GM21723 (cell line): ENCODE measurements around the gene ANKS3.
"Not testable (repeated sequence)": the region's sequence is repeated elsewhere in the genome, so short reads cannot be mapped to it uniquely, and the experiment has no call there.

ENCODE experiments used
- ATAC-seq: cut with Tn5 transposase; IDR thresholded peaks from one replicate; pipeline ENCODE4 v1.9.1; 2021; ENCODE audit warnings: mild to moderate bottlenecking, moderate library complexity; ENCODE audit not compliant: unreplicated experiment

The ANKS3 gene

DNA sequence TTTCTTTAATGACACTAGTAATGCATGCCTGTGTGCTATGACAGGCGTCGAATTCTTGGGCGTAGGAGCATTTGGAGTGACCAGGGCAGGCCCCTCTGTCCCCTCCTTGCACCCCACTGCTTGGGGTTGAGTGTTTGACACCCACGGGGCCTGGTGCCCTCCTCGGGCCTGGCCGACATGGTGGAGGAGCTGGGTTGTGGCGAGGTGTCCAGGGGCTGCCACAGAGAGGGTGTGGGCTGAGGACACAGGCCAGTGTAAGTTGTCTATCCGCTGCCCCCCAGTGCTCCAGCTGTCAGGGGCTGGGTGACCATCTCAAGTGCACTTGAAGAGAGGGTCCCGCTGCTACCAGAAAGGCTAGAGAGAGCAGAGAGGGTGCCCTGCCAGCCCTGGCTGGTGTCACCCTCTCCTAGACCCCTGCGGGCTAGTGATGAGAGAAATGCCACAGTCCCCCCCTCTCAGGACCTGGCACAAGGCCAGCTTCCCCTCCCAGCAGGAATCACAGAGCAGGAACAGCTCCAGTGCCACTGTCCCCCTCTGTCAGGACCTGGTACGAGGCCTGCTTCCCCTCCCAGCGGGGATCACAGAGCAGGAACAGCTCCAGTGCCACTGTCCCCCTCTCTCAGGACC, 79.0 kb downstream of the ANKS3 start:
- ATAC-seq = no peak

DNA sequence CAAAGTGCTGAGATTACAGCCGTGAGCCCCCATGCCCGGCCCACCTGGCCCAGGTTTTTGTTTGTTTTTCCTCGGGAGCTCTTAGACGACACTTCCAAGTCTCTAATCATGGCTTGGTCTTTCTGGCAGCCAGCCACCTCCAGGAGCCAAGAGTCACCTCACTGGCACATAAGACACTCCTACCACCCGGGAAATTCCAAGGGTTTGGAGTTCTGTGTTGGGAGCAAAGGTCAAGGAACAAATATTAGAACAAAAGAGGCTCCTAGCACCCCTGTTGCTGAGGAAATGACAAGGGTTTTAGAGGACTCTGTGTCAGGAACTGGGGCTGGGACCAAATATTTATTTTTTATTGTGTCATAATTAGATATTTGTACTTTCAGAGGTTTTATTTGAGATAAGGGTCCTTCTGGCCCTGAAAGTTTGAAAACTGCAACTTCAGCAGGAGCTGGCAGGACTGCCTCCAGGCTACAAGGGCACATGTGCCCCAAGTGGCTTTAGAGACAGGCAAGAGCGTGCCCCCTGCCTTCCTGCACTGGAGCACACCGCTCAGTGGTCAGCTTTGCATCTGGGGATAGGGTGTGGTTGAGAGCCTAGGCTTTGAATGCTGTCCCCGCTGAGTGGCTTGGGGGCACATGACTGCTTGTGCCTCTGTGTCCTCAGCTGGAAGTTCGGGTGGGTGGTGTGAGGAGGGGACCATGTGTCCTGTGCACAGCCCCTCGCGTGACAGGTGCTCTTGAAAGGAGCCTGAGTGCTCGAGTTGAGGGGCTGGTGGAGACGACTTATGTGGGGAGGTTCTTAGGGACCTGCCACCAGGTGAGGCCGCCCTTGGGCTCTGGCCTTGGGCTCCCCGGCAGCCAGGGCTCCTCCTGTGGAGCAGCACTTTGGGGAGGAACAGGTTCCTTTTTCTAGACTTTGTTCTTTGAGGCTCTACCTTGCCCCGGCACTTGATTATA, 79.8 kb downstream of the ANKS3 start:
- ATAC-seq = no peak

DNA sequence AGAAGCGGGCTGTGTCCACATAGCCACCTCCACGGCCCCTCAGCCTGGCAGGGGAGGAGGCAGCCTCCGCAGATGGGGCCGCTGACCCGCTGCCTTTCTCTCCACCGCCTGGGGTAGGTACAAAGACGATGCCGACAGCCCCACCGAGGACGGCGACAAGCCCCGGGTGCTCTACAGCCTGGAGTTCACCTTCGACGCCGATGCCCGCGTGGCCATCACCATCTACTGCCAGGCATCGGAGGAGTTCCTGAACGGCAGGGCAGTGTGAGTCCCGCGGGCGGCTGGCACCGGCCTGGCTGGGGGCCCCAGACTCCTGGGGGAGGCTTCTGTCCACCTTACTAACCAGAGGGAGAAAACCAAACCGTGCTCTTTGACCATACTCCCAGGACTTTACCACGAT, 81.5 kb downstream of the ANKS3 start:
- no peak for ATAC-seq

DNA sequence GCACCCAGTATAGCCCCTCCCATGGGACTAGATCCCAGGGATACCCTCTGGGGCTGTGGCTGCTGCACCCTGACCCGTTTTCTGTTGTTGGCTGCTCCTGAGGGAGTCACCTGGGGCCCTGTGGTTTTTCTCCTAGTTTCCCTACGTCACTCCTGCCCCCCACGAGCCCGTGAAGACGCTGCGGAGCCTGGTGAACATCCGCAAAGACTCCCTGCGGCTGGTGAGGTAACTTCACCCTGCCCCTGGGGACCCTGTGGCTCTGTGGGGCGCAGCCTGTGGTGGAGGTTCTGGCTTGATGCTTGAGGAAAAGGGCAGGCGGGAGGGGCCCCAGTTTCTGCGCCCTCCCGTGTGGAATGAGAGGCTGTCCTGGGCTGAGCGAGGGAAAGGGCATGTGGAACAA, 82.2 kb downstream of the ANKS3 start:
- no peak for ATAC-seq

DNA sequence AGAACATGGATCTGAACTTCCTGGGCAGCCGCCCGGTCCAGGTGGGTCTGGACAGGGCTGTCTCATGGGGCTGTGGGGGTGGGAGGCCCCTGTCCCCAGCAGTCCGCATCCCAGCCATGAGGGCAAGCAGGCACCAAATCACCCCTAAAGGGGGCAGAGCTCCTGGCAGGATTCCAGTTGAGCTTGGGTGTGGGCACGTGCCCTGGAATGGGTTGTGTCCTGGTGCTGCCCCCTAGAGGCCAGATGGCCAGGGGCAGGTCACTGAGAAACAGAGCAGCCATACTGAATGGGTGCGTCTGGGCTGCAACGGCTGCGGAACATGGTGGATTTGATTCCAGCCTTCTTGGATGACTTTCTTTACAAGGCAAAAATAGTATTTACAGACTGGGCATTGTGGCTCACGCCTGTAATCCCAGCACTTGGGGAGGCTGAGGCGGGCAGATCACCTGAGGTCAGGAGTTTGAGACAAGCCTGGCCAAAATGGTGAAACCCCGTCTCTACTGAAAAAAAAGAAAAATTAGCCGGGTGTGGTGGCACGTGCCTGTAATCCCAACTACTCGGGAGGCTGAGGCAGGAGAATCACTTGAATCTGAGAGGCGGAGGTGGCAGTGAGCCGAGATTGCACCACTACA, 83.5 kb downstream of the ANKS3 start:
- ATAC-seq = not testable (repeated sequence)

DNA sequence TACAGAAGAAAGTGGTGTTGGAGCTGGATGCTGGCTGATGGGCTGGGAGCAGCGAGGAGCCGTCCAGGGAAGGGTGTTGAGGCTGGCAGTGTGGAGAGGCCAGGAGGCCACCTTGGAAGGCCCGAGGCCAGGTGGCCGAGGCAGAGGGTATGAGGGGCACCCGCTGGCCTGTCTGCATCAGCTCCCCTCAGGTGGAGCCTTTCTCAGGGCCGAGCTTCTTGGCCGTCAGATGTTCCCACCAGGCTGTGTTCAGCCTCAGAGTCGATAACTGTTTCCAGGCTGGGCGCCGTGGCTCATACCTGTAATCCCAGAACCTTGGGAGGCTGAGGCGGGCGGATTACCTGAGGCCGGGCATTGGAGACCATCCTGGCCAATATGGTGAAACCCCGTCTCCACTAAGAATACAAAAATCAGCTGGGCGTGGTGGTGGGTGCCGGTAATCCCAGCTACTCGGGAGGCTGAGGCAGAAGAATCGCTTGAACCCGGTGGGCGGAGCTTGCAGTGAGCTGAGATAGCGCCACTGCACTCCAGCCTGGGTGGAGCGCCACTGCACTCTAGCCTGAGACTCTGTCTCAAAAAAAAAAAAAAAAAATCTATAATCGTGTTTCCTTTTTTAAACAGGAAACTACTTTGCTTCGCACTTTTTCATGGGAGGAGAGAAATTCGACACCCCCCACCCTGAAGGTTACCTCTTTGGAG, 84.2 kb downstream of the ANKS3 start:
- ATAC-seq = no peak

DNA sequence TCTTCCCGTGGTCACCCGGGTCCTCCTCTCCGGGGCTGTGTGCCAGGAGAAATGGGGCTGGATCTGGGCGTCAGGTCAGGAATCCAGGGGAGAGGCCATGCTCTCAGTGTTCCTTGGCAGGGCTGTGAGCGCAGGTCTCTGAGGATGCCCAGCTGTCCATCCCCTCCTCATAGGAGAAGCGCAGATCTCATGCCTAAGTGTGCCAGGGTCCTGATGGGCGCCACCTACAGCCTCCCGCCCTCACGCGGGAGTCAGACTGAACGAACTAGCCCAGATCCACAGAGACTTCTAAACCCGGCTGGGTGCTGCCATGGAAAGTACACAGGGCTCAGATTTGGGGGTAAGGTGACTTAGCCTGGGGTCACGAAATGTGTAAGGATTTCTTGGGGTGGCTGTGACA, 85.2 kb downstream of the ANKS3 start:
- ATAC-seq = no peak

DNA sequence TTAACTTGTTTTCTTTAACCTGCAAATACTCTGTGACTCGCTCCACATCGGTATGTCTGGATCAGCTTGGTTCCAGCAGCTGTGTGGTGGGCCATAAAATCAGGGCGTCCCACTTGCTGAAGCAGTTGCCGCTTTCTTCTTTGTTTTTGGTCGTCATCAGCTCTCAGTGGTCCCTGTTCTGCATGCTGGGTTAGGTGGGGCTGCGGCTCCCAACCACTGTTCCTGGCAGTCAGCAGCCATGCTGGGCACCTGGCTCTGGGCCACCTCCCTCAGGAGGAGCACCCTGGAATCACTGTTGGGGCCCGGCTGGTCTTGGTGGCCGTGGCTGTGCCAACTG, 86.5 kb downstream of the ANKS3 start:
- no peak for ATAC-seq

DNA sequence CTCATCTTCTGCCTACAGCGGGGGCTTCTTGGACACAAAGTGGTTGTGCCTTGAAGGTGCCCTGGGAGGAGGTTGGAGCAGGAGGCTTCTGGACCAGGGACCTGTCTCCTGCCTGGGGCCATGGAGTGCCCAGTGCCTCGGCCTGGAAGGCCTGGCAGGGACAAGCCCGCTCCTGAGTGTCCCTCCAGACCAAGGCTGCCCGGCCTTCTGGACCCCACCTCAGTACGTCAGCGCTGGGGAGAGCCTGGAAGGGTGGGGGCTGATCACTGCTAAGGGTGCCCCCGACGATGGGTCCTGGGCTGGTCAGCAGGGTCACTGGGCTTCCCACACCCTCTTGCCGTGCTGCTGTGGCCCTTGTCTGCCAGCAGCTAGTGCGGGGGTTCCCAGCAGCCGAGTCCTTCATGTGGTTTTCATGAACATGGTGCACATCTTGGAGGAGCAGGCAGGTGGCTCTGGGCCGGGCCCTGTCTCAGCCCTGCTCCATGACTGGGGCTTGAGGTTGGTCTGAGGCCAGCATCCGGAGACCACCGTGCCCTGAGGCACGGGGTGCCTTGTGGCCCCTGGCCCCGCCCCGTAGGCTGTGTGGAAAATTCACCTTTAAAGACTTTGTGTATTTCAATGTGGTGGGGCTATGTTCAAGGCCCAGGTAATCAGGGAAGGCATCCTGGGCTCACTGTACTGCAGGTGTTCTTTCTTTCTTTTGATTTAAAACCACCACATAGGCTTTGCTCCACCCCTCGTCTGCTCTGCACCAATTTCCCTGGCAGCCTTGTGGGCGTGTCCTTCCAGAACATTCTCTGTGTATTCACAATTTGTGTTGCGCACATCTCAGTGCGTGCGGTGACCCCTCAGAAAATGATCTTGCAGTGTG, 87.1 kb downstream of the ANKS3 start:
- no peak for ATAC-seq
